HCT116 (cell line): Measurements from ENCODE around the gene AFP. TPM values are rescaled to one million over a fixed set of nuclear protein-coding genes. Genes with fewer than 3 reads are reported as not detected.

ENCODE experiments used
- ATAC-seq: fragments of 200-7000 bp; cut with Tn5 transposase; 2 replicates; pipeline ENCODE4 v1.9.1; 2020; ENCODE audit warnings: mild to moderate bottlenecking, moderate library complexity
- BruUV-seq: library from RNA; stranded (reverse); fragments of 400-500 nt; replicated peaks from 2 replicates; lab custom pipeline; 2021; lab: Mats Ljungman, UMichigan
- CTCF ChIA-PET: fragments of 300-600 bp; sonication (Branson Sonifier 250); formaldehyde crosslinking; loops from one replicate; lab custom pipeline; 2021; ENCODE audit warnings: antibody characterized with exemption; lab: Charles Lee
- POLR2A ChIA-PET: fragments of 300-600, 350-600 bp; sonication (Branson Sonifier 250); formaldehyde crosslinking; loops from one replicate; lab custom pipeline; 2021; ENCODE audit warnings: antibody characterized with exemption; lab: Charles Lee
- RAD21 ChIA-PET, 2 experiments: fragments of 300-600 bp; sonication (Branson Sonifier 250); formaldehyde crosslinking; loops; one replicate each; lab custom pipeline; 2023; ENCODE audit warnings: low total read pairs in 2 of 2; ENCODE audit not compliant: uncharacterized antibody in 2 of 2, unreplicated experiment in 2 of 2, low non-redundant PET in 1 of 2; lab: Charles Lee
- DNase-seq: peaks from one replicate; pipeline ENCODE4 v3.0.0-alpha.2; 2010; ENCODE audit warnings: low read depth, low spot score
- H2AFZ ChIP-seq: fragments of 200-600 bp; shearing (Covaris generic), sonication (generic); 2 replicates; pipeline ENCODE4 v1.6.1; 2017; ENCODE audit warnings: low read depth, mixed run types, mixed read lengths, antibody characterized with exemption, low read length; ENCODE audit not compliant: poor library complexity, severe bottlenecking
- H3K27ac ChIP-seq: 2 replicates; pipeline ENCODE4 v1.5.1; 2012; ENCODE audit warnings: low read depth, low read length
- H3K27me3 ChIP-seq: fragments of 200-600 bp; sonication (generic); 2 replicates; pipeline ENCODE4 v1.6.1; 2016; ENCODE audit warnings: mixed run types, low read length, mixed read lengths; ENCODE audit not compliant: insufficient read depth
- H3K36me3 ChIP-seq, 2 experiments: fragments of 200-500 bp in 1 of 2; fragments of 200-600 bp in 1 of 2; sonication (Bioruptor generic) in 1 of 2; sonication (generic) in 1 of 2; 2 replicates each; pipeline versions ENCODE4 v1.5.1 to v1.6.1; 2014 to 2016; ENCODE audit warnings: low read length in 2 of 2, inconsistent platforms in 1 of 2, mixed read lengths in 1 of 2, mixed run types in 1 of 2; ENCODE audit not compliant: insufficient read depth in 2 of 2, control insufficient read depth in 1 of 2
- H3K4me1 ChIP-seq, 2 experiments: fragments of 200-600 bp in 1 of 2; sonication (generic) in 1 of 2; 2 replicates each; pipeline versions ENCODE4 v1.5.1 to v1.6.1; 2012 to 2017; ENCODE audit warnings: low read length in 2 of 2, inconsistent platforms in 1 of 2, mild to moderate bottlenecking in 1 of 2, mixed read lengths in 1 of 2, mixed run types in 1 of 2, moderate library complexity in 1 of 2; ENCODE audit not compliant: insufficient read depth in 2 of 2, control insufficient read depth in 1 of 2
- H3K4me2 ChIP-seq: fragments of 200-600 bp; sonication (generic); 2 replicates; pipeline ENCODE4 v1.6.1; 2017; ENCODE audit warnings: mixed run types, low read length, mixed read lengths
- H3K4me3 ChIP-seq, 2 experiments: fragments of 200-600 bp in 1 of 2; sonication (generic) in 1 of 2; replicated peaks in 1 of 2; 2 replicates each; pipeline ENCODE4 v1.5.1; 2011 to 2016; ENCODE audit warnings: low read length in 2 of 2, control low read depth in 1 of 2, low read depth in 1 of 2, mild to moderate bottlenecking in 1 of 2, mixed read lengths in 1 of 2, mixed run types in 1 of 2
- H3K79me2 ChIP-seq: fragments of 200-600 bp; sonication (generic); 2 replicates; pipeline ENCODE4 v1.6.1; 2017; ENCODE audit warnings: mild to moderate bottlenecking, mixed run types, low read length, moderate library complexity, mixed read lengths; ENCODE audit not compliant: insufficient read depth
- H3K9ac ChIP-seq: fragments of 200-600 bp; sonication (generic); 2 replicates; pipeline ENCODE4 v1.6.1; 2016; ENCODE audit warnings: low read length, mixed read lengths
- H3K9me2 ChIP-seq: fragments of 200-600 bp; sonication (generic), shearing (Covaris generic); 2 replicates; pipeline ENCODE4 v1.6.1; 2017; ENCODE audit warnings: mixed run types, mild to moderate bottlenecking, moderate library complexity; ENCODE audit not compliant: insufficient read depth
- H3K9me3 ChIP-seq, 2 experiments: fragments of 200-500 bp in 1 of 2; fragments of 200-600 bp in 1 of 2; sonication (Bioruptor generic) in 1 of 2; sonication (generic) in 1 of 2; 2 replicates each; pipeline ENCODE4 v1.6.1; 2014 to 2017; ENCODE audit warnings: low read length in 2 of 2, mixed read lengths in 2 of 2, inconsistent platforms in 1 of 2, low read depth in 1 of 2, mild to moderate bottlenecking in 1 of 2, mixed run types in 1 of 2, moderate library complexity in 1 of 2; ENCODE audit not compliant: control insufficient read depth in 1 of 2, insufficient read depth in 1 of 2
- H4K20me1 ChIP-seq: fragments of 200-600 bp; sonication (generic), shearing (Covaris generic); 2 replicates; pipeline ENCODE4 v1.6.1; 2017; ENCODE audit warnings: mixed run types, mild to moderate bottlenecking, moderate library complexity; ENCODE audit not compliant: insufficient read depth
- CBX3 ChIP-seq: IDR thresholded peaks from 2 replicates; pipeline ENCODE4 v1.6.1; 2012; ENCODE audit warnings: low read depth
- CEBPB ChIP-seq: IDR thresholded peaks from 2 replicates; pipeline ENCODE4 v1.6.1; 2012; ENCODE audit warnings: low read depth
- EGR1 ChIP-seq: IDR thresholded peaks from 2 replicates; pipeline ENCODE4 v1.6.1; 2012; ENCODE audit warnings: low read depth
- ELF1 ChIP-seq: IDR thresholded peaks from 2 replicates; pipeline ENCODE4 v1.6.1; 2012; ENCODE audit warnings: low read depth, borderline replicate concordance
- EZH2 ChIP-seq: fragments of 200-600 bp; sonication (generic); IDR thresholded peaks from 2 replicates; pipeline ENCODE4 v1.6.1; 2017; ENCODE audit warnings: antibody characterized with exemption, mixed run types
- EZH2phosphoT487 ChIP-seq: fragments of 200-600 bp; IDR thresholded peaks from 2 replicates; pipeline ENCODE4 v1.6.1; 2018; ENCODE audit warnings: antibody characterized with exemption, borderline replicate concordance
- FOSL1 ChIP-seq: IDR thresholded peaks from 2 replicates; pipeline ENCODE4 v1.6.1; 2012; ENCODE audit warnings: low read depth
- POLR2A ChIP-seq: IDR thresholded peaks from 2 replicates; pipeline ENCODE4 v1.7.0; 2011; ENCODE audit warnings: borderline replicate concordance; ENCODE audit not compliant: insufficient read depth, insufficient read length; ENCODE audit errors: extremely low read depth
- POLR2AphosphoS5 ChIP-seq: IDR thresholded peaks from 2 replicates; pipeline ENCODE4 v1.6.1; 2011; ENCODE audit warnings: mild to moderate bottlenecking, low read depth, low read length, moderate library complexity
- RAD21 ChIP-seq: IDR thresholded peaks from 2 replicates; pipeline ENCODE4 v1.6.1; 2012; ENCODE audit warnings: low read depth, mild to moderate bottlenecking
- SIN3A ChIP-seq: IDR thresholded peaks from 2 replicates; pipeline ENCODE4 v1.6.1; 2012; ENCODE audit warnings: low read depth
- SP1 ChIP-seq: IDR thresholded peaks from 2 replicates; pipeline ENCODE4 v1.6.1; 2012; ENCODE audit warnings: low read depth
- SRF ChIP-seq: IDR thresholded peaks from 2 replicates; pipeline ENCODE4 v1.6.1; 2012; ENCODE audit warnings: low read depth
- TCF7L2 ChIP-seq: IDR thresholded peaks from 2 replicates; pipeline ENCODE4 v1.7.0; 2011; ENCODE audit warnings: borderline replicate concordance, inconsistent platforms; ENCODE audit not compliant: insufficient read depth, insufficient read length; ENCODE audit errors: extremely low read depth
- YY1 ChIP-seq: IDR thresholded peaks from 2 replicates; pipeline ENCODE4 v1.6.1; 2011; ENCODE audit warnings: low read length, low read depth, moderate library complexity, mild to moderate bottlenecking; ENCODE audit not compliant: insufficient replicate concordance; ENCODE audit errors: extremely low read depth
- ZFX ChIP-seq: fragments of 450-650 bp; IDR thresholded peaks from 2 replicates; pipeline ENCODE4 v1.6.1; 2017
- ZNF274 ChIP-seq: fragments of 200-500 bp; sonication (Bioruptor generic); IDR thresholded peaks from 2 replicates; pipeline ENCODE4 v1.6.1; 2014; ENCODE audit warnings: mild to moderate bottlenecking, low read depth, low read length, inconsistent platforms
- intact Hi-C: fragments of 100-400 bp; cut with micrococcal nuclease; formaldehyde crosslinking; loops from 2 replicates; pipeline ENCODE4 v1.10.0; 2022
- total RNA-seq: library from RNA; stranded (reverse); gene quantifications from one replicate; pipeline ENCODE4 v1.2.1, GENCODE V29; 2021; ENCODE audit not compliant: unreplicated experiment
- TF ChIP-seq, protein P1 (sequence below): IDR thresholded peaks from 2 replicates; pipeline ENCODE4 v1.6.1; 2012
- TF ChIP-seq, protein P2 (sequence below), 3 experiments: fragments of 200-600 bp in 1 of 3; sonication (generic) in 1 of 3; IDR thresholded peaks in 2 of 3; conservative IDR thresholded peaks in 1 of 3; 2 replicates each; pipeline ENCODE4 v1.5.1; 2012 to 2017; ENCODE audit warnings: low read depth in 2 of 3, low read length in 2 of 3, antibody characterized with exemption in 1 of 3, borderline replicate concordance in 1 of 3, control low read depth in 1 of 3, mild to moderate bottlenecking in 1 of 3, mixed read lengths in 1 of 3, mixed run types in 1 of 3, moderate library complexity in 1 of 3; ENCODE audit not compliant: insufficient read depth in 1 of 3
- TF ChIP-seq, protein P3 (sequence below): IDR thresholded peaks from 2 replicates; pipeline ENCODE4 v1.6.1; 2012

Gene AFP
- total RNA-seq, 1 experiment from 2014 or later = 1.6 TPM

DNA sequence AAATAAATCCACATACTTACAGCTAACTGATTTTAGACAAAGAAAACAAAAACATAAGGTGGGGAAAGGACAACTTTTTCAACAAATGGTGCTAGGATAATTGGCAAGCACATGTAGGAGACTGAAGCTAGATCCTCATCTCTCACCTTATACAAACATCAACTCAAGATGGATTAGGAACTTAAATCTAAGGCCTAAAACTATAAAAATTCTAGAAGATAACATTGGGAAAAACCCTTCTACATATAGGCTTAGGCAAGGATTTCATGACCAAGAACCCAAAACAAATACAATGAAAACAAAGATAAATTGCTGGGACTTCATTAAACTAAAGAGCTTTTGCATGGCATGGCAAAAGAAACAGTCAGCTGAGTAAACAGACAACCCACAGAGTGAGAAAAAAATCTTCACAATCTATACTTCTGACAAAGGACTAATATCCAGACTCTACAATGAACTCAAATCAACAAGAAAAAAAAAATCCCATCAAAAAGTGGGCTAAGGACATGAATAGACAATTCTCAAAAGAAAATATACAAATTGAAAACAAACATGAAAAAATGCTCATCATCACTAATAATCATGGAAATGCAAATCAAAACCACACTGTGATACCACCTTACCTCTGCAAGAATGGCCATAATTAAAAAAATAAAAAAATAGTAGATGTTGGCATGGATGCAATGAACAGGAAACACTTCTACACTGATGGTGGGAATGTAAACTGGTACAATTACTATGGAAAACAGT is 14.1 kb upstream of the AFP start:
- no peak for ATAC-seq

DNA sequence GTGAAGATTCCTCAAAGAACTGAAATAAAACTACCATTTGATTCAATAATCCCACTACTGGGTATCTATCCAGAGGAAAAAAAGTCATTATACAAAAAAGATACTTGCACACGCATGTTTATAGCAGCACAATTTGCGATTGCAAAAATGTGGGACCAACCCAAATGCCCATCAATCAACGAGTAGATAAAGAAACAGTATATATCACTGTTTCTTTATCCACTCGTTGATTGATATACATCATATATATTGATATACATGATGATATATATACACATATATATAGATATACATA is 13.6 kb upstream of the AFP start:
- ChIA-PET POLR2A (no interaction called here), RAD21 (no interaction called here), CTCF (no interaction called here)
- no peaks in the 10 kb centered on the region for H3K79me2 ChIP-seq
- no peak overlapping the region for H3K9ac ChIP-seq
- H3K36me3 ChIP-seq = no peaks in the 10 kb centered on the region
- no TSS peak for BruUV-seq
- no peaks in the 10 kb centered on the region for H3K9me2 ChIP-seq
- no peak overlapping the region for H3K4me2 ChIP-seq
- H2AFZ ChIP-seq = no peak overlapping the region
- no peak for ATAC-seq
- intact Hi-C loops = no loop called here
- H3K9me3 ChIP-seq = no peaks in the 10 kb centered on the region
- no peaks in the 10 kb centered on the region for H3K4me1 ChIP-seq
- no peaks in the 10 kb centered on the region for H3K27me3 ChIP-seq
- H3K27ac ChIP-seq = no peak overlapping the region
- H3K4me3 ChIP-seq = no peak overlapping the region
- no peak for DNase-seq
- no peaks in the 10 kb centered on the region for H4K20me1 ChIP-seq
- no peak for TF ChIP-seq SIN3A
- no peak for TF ChIP-seq ZNF274
- TF ChIP-seq, protein P1, sequence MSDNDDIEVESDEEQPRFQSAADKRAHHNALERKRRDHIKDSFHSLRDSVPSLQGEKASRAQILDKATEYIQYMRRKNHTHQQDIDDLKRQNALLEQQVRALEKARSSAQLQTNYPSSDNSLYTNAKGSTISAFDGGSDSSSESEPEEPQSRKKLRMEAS = no peak
- TF ChIP-seq SRF = no peak
- no peak for TF ChIP-seq POLR2AphosphoS5
- no peak for TF ChIP-seq FOSL1
- TF ChIP-seq CEBPB = no peak
- no peak for TF ChIP-seq EGR1
- no peak for TF ChIP-seq RAD21
- no peak for TF ChIP-seq ELF1
- no peak for TF ChIP-seq ZFX
- TF ChIP-seq, protein P2, sequence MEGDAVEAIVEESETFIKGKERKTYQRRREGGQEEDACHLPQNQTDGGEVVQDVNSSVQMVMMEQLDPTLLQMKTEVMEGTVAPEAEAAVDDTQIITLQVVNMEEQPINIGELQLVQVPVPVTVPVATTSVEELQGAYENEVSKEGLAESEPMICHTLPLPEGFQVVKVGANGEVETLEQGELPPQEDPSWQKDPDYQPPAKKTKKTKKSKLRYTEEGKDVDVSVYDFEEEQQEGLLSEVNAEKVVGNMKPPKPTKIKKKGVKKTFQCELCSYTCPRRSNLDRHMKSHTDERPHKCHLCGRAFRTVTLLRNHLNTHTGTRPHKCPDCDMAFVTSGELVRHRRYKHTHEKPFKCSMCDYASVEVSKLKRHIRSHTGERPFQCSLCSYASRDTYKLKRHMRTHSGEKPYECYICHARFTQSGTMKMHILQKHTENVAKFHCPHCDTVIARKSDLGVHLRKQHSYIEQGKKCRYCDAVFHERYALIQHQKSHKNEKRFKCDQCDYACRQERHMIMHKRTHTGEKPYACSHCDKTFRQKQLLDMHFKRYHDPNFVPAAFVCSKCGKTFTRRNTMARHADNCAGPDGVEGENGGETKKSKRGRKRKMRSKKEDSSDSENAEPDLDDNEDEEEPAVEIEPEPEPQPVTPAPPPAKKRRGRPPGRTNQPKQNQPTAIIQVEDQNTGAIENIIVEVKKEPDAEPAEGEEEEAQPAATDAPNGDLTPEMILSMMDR (IDR thresholded peaks at IDR 0.05 in 2 of 3, conservative IDR thresholded peaks at IDR 0.05 in 1 of 3; ENCODE audit: borderline replicate concordance in 1 of 3, insufficient read depth in 1 of 3, low read depth in 2 of 3, low read length in 2 of 3) = no peak
- no peak for TF ChIP-seq CBX3

More for the DNA sequence above, 14.1 kb upstream of the AFP start:
- Histone ChIP-seq H3K79me2 (no peaks in the 10 kb centered on the region), H3K4me1 (no peaks in the 10 kb centered on the region), H3K36me3 (no peaks in the 10 kb centered on the region), H4K20me1 (no peaks in the 10 kb centered on the region), H2AFZ (no peak overlapping the region), H3K9ac (no peak overlapping the region), H3K4me2 (no peak overlapping the region), H3K4me3 (no peak overlapping the region), H3K9me3 (no peaks in the 10 kb centered on the region), H3K27ac (no peak overlapping the region), H3K9me2 (no peaks in the 10 kb centered on the region), H3K27me3 (no peaks in the 10 kb centered on the region)
- ChIA-PET RAD21 (no interaction called here), POLR2A (no interaction called here), CTCF (no interaction called here)
- BruUV-seq = no TSS peak
- no peak for DNase-seq
- TF ChIP-seq TCF7L2 = no peak
- TF ChIP-seq EGR1 = no peak
- TF ChIP-seq POLR2AphosphoS5 = no peak
- TF ChIP-seq, protein P3, sequence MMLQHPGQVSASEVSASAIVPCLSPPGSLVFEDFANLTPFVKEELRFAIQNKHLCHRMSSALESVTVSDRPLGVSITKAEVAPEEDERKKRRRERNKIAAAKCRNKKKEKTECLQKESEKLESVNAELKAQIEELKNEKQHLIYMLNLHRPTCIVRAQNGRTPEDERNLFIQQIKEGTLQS = no peak
- no peak for TF ChIP-seq CEBPB
- no peak for TF ChIP-seq EZH2
- no peak for TF ChIP-seq YY1
- TF ChIP-seq FOSL1 = no peak
- TF ChIP-seq CBX3 = no peak
- TF ChIP-seq ZNF274 = no peak
- TF ChIP-seq, protein P1 = no peak
- TF ChIP-seq ELF1 = no peak
- TF ChIP-seq POLR2A = no peak
- no peak for TF ChIP-seq SIN3A
- no peak for TF ChIP-seq EZH2phosphoT487
- TF ChIP-seq SP1 = no peak
- TF ChIP-seq RAD21 = no peak
- TF ChIP-seq ZFX = no peak
- intact Hi-C loops = no loop called here
